H9 (cell line): ENCODE data around the gene GFRA1. TPM values are rescaled to one million over a fixed set of nuclear protein-coding genes. Genes with fewer than 3 reads are reported as not detected.

Source experiments
- DNase-seq: peaks from one replicate; pipeline ENCODE4 v3.0.0-alpha.2; 2017
- H2AFZ ChIP-seq: one replicate; pipeline ENCODE4 v1.6.1; 2013; ENCODE audit warnings: mild to moderate bottlenecking, low read length, control low read depth, moderate library complexity
- H2AK5ac ChIP-seq: 2 replicates; pipeline ENCODE4 v1.6.1; 2013; ENCODE audit warnings: low read length, control low read depth, mixed read lengths; ENCODE audit not compliant: insufficient read length
- H2BK120ac ChIP-seq: one replicate; pipeline ENCODE4 v1.6.1; 2013; ENCODE audit warnings: low read depth, mild to moderate bottlenecking, low read length, control low read depth, inconsistent platforms; ENCODE audit not compliant: poor library complexity, severe bottlenecking
- H2BK12ac ChIP-seq: 2 replicates; pipeline ENCODE4 v1.6.1; 2013; ENCODE audit warnings: low read length, control low read depth, mixed read lengths, low read depth; ENCODE audit not compliant: insufficient read length
- H2BK15ac ChIP-seq: 2 replicates; pipeline ENCODE4 v1.6.1; 2013; ENCODE audit warnings: low read depth, low read length, control low read depth
- H2BK20ac ChIP-seq: one replicate; pipeline ENCODE4 v1.6.1; 2013; ENCODE audit warnings: low read depth, mild to moderate bottlenecking, low read length, control low read depth, inconsistent platforms; ENCODE audit not compliant: poor library complexity, severe bottlenecking
- H2BK5ac ChIP-seq: 2 replicates; pipeline ENCODE4 v1.6.1; 2013; ENCODE audit warnings: low read length, control low read depth, mixed read lengths; ENCODE audit not compliant: insufficient read length
- H3K14ac ChIP-seq: 2 replicates; pipeline ENCODE4 v1.6.1; 2013; ENCODE audit warnings: low read length, control low read depth; ENCODE audit not compliant: insufficient read depth
- H3K18ac ChIP-seq: 2 replicates; pipeline ENCODE4 v1.6.1; 2013; ENCODE audit warnings: low read depth, mild to moderate bottlenecking, mixed read lengths, low read length, control low read depth; ENCODE audit not compliant: insufficient read length
- H3K23ac ChIP-seq: 2 replicates; pipeline ENCODE4 v1.6.1; 2013; ENCODE audit warnings: low read length, control low read depth, mixed read lengths, low read depth; ENCODE audit not compliant: insufficient read length
- H3K23me2 ChIP-seq: 2 replicates; pipeline ENCODE4 v1.6.1; 2013; ENCODE audit warnings: low read depth, mild to moderate bottlenecking, mixed read lengths, low read length, control low read depth; ENCODE audit not compliant: insufficient read length, poor library complexity, severe bottlenecking
- H3K27ac ChIP-seq: 2 replicates; pipeline ENCODE4 v1.5.1; 2013; ENCODE audit warnings: low read length, control low read depth, mixed read lengths, low read depth; ENCODE audit not compliant: insufficient read length
- H3K27me3 ChIP-seq: 2 replicates; pipeline ENCODE4 v1.6.1; 2013; ENCODE audit warnings: low read length, control low read depth, inconsistent platforms; ENCODE audit not compliant: insufficient read depth
- H3K4ac ChIP-seq: 2 replicates; pipeline ENCODE4 v1.6.1; 2013; ENCODE audit warnings: low read depth, mild to moderate bottlenecking, control low read depth, inconsistent platforms, low read length, moderate library complexity
- H3K4me1 ChIP-seq: 2 replicates; pipeline ENCODE4 v1.6.1; 2013; ENCODE audit warnings: low read length, control low read depth, inconsistent platforms; ENCODE audit not compliant: insufficient read depth
- H3K4me2 ChIP-seq: 2 replicates; pipeline ENCODE4 v1.6.1; 2013; ENCODE audit warnings: low read length, control low read depth, mixed read lengths; ENCODE audit not compliant: insufficient read length, insufficient read depth
- H3K56ac ChIP-seq: 2 replicates; pipeline ENCODE4 v1.6.1; 2013; ENCODE audit warnings: low read depth, mild to moderate bottlenecking, mixed read lengths, low read length, control low read depth; ENCODE audit not compliant: insufficient read length
- H3K79me1 ChIP-seq: 2 replicates; pipeline ENCODE4 v1.6.1; 2013; ENCODE audit warnings: low read depth, mild to moderate bottlenecking, moderate library complexity, low read length, control low read depth, inconsistent platforms; ENCODE audit not compliant: insufficient read depth, poor library complexity, severe bottlenecking
- H3K79me2 ChIP-seq: 2 replicates; pipeline ENCODE4 v1.6.1; 2013; ENCODE audit warnings: low read length, control low read depth, inconsistent platforms; ENCODE audit not compliant: insufficient read depth
- H3K9ac ChIP-seq: 2 replicates; pipeline ENCODE4 v1.6.1; 2013; ENCODE audit warnings: low read length, control low read depth, mixed read lengths; ENCODE audit not compliant: insufficient read length; ENCODE audit errors: extremely low read depth
- H3K9me3 ChIP-seq: one replicate; pipeline ENCODE4 v1.6.1; 2013; ENCODE audit warnings: low read depth, low read length, inconsistent platforms; ENCODE audit not compliant: control insufficient read depth
- H3T11ph ChIP-seq: one replicate; pipeline ENCODE4 v1.6.1; 2013; ENCODE audit warnings: mild to moderate bottlenecking, low read length, control low read depth, inconsistent platforms
- H4K20me1 ChIP-seq: one replicate; pipeline ENCODE4 v1.6.1; 2013; ENCODE audit not compliant: control insufficient read depth, insufficient read length, insufficient read depth
- H4K5ac ChIP-seq: 2 replicates; pipeline ENCODE4 v1.6.1; 2013; ENCODE audit warnings: low read depth, mild to moderate bottlenecking, mixed read lengths, low read length, control low read depth; ENCODE audit not compliant: insufficient read length
- H4K8ac ChIP-seq: replicated peaks from 2 replicates; pipeline ENCODE4 v1.6.1; 2013; ENCODE audit warnings: low read length, control low read depth, mixed read lengths, low read depth; ENCODE audit not compliant: insufficient read length
- H4K91ac ChIP-seq: 2 replicates; pipeline ENCODE4 v1.6.1; 2013; ENCODE audit warnings: low read depth, mild to moderate bottlenecking, moderate library complexity, mixed read lengths, low read length, control low read depth; ENCODE audit not compliant: insufficient read length
- H3K27ac Mint-ChIP-seq, 3 experiments: 2 replicates in 2 of 3; 3 replicates in 1 of 3; pipeline ENCODE4 v1.8.0; 2020 to 2021; ENCODE audit warnings: mixed read lengths in 3 of 3, mild to moderate bottlenecking in 1 of 3, moderate library complexity in 1 of 3
- H3K27me3 Mint-ChIP-seq: 2 replicates; pipeline ENCODE4 v1.8.0; 2021; ENCODE audit warnings: low read depth, mild to moderate bottlenecking, moderate library complexity, mixed read lengths
- H3K36me3 Mint-ChIP-seq, 3 experiments: 2 replicates in 2 of 3; 3 replicates in 1 of 3; pipeline ENCODE4 v1.8.0; 2020 to 2021; ENCODE audit warnings: low read depth in 3 of 3, mixed read lengths in 3 of 3; ENCODE audit not compliant: insufficient read depth in 1 of 3
- H3K4me1 Mint-ChIP-seq, 2 experiments: 2 replicates each; pipeline ENCODE4 v1.8.0; 2020; ENCODE audit warnings: mixed read lengths in 2 of 2
- H3K4me3 Mint-ChIP-seq, 2 experiments: 2 replicates in 1 of 2; 3 replicates in 1 of 2; pipeline ENCODE4 v1.8.0; 2020 to 2021; ENCODE audit warnings: mild to moderate bottlenecking in 2 of 2, mixed read lengths in 2 of 2, moderate library complexity in 1 of 2
- H3K9me3 Mint-ChIP-seq, 2 experiments: 2 replicates in 1 of 2; 3 replicates in 1 of 2; pipeline ENCODE4 v1.8.0; 2020; ENCODE audit warnings: mild to moderate bottlenecking in 2 of 2, mixed read lengths in 2 of 2, moderate library complexity in 1 of 2
- WGBS: extraction: QIAGEN DNeasy Blood & Tissue Kit; methylation state at CpG from one replicate; pipeline ENCODE4 v1.1.7; 2013; ENCODE audit warnings: missing lambda C conversion rate, low lambda C conversion rate, mixed read lengths; ENCODE audit not compliant: insufficient read length; ENCODE audit errors: extremely low coverage; 5-methylcytosine and 5-hydroxymethylcytosine counted together
- total RNA-seq: library from RNA; stranded (reverse); gene quantifications from 2 replicates; pipeline ENCODE4 v1.2.1, GENCODE V29; 2021
- TF ChIP-seq, protein P1 (sequence below): fragments of 200-600 bp; sonication (generic); conservative IDR thresholded peaks from 3 replicates; pipeline ENCODE4 v1.8.0; 2021; ENCODE audit warnings: antibody characterized with exemption, mild to moderate bottlenecking

GFRA1 gene
- total RNA-seq, 1 experiment from 2014 or later, result 0.24 TPM

DNA sequence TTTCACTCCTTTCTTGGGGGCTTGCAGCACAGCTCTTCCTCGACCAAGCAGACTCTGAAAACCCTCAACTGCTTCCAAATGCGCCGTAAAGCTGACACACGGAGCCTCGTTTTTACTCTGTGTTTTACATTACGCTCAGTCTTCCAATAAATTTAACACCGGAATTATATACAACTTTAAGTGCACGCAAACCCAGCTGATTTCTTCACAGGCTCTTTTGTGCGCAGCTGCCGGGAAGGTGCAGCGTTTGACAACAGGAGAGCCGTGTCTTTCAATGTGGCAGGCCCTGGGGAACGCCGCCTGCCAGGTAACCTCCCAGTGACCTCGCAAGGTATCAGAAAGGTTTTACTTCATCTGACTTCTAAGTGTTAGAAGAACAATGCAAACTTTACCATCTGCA is 35.0 kb downstream of the GFRA1 start:
- TF ChIP-seq, protein P1, sequence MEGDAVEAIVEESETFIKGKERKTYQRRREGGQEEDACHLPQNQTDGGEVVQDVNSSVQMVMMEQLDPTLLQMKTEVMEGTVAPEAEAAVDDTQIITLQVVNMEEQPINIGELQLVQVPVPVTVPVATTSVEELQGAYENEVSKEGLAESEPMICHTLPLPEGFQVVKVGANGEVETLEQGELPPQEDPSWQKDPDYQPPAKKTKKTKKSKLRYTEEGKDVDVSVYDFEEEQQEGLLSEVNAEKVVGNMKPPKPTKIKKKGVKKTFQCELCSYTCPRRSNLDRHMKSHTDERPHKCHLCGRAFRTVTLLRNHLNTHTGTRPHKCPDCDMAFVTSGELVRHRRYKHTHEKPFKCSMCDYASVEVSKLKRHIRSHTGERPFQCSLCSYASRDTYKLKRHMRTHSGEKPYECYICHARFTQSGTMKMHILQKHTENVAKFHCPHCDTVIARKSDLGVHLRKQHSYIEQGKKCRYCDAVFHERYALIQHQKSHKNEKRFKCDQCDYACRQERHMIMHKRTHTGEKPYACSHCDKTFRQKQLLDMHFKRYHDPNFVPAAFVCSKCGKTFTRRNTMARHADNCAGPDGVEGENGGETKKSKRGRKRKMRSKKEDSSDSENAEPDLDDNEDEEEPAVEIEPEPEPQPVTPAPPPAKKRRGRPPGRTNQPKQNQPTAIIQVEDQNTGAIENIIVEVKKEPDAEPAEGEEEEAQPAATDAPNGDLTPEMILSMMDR, result no peak
- no peaks in the 10 kb centered on the region for H3K9me3 ChIP-seq
- no peaks in the 10 kb centered on the region for H3K79me1 ChIP-seq
- peaks cover 10 to 12% of the 10 kb centered on the region in 2 experiments for H3K4me1 Mint-ChIP-seq
- no peaks in the 10 kb centered on the region for H3K4me1 ChIP-seq
- peaks cover 0 to 4% of the 10 kb centered on the region in 2 experiments; a peak in 2 of 5 replicates for H3K9me3 Mint-ChIP-seq
- H2BK120ac ChIP-seq, result no peak overlapping the region
- no peak overlapping the region for H3K18ac ChIP-seq
- no peaks in the 10 kb centered on the region for H3K23me2 ChIP-seq
- peak overlapping the region in 1 of 3 experiments; percentile 51; a peak in 3 of 7 replicates for H3K27ac Mint-ChIP-seq
- H3K14ac ChIP-seq, result no peak overlapping the region
- no peak overlapping the region for H2AK5ac ChIP-seq
- no peaks in the 10 kb centered on the region for H4K20me1 ChIP-seq
- H2BK5ac ChIP-seq, result no peak overlapping the region
- H4K91ac ChIP-seq, result no peak overlapping the region
- H3K9ac ChIP-seq, result no peak overlapping the region
- no peak overlapping the region for H3K27ac ChIP-seq
- DNase-seq, result no peak
- no peak overlapping the region for H4K5ac ChIP-seq
- no peak overlapping the region for H4K8ac ChIP-seq
- H3K27me3 ChIP-seq, result no peaks in the 10 kb centered on the region
- H3K4me3 Mint-ChIP-seq, result no peak overlapping the region
- H3K4ac ChIP-seq, result no peak overlapping the region
- H3K79me2 ChIP-seq, result no peaks in the 10 kb centered on the region
- no peak overlapping the region for H3K4me2 ChIP-seq
- no peaks in the 10 kb centered on the region; the same call in 1 of the 2 replicates for H3K27me3 Mint-ChIP-seq
- H3K56ac ChIP-seq, result no peak overlapping the region
- no peak overlapping the region for H2BK15ac ChIP-seq
- H2BK12ac ChIP-seq, result no peak overlapping the region
- H2BK20ac ChIP-seq, result no peak overlapping the region
- H3K36me3 Mint-ChIP-seq, result peaks cover 0 to 2% (median 0%) of the 10 kb centered on the region in 3 experiments; a peak in 2 of 7 replicates
- H2AFZ ChIP-seq, result no peak overlapping the region
- WGBS, result no CpG with 5 or more reads among the region's 15 CpGs
- H3K23ac ChIP-seq, result no peak overlapping the region
- no peak overlapping the region for H3T11ph ChIP-seq
